ENCODE data around the gene APOL2.
"Not testable (repeated sequence)": the region's sequence is repeated elsewhere in the genome, so short reads cannot be mapped to it uniquely, and the experiment has no call there.

Gene APOL2

GRCh38 chr22:36211237-36211861 is 28.0 kb downstream of the APOL2 start:
- CTCF ChIA-PET: interaction anchor here (0.6 to 1.9 kb wide), 9 partner anchors 10 to 275 kb away, joined by 3 to 8 read pairs (median 4); partner anchors contain the start of gene APOL2
- DNase-seq (ENCODE audit: low read depth, low spot score): no peak
- TF ChIP-seq CTCF (IDR thresholded peaks at IDR 0.05; ENCODE audit: insufficient read depth, low read length, missing control alignments): no peak
- POLR2A ChIA-PET: no interaction called here
- H3K4me3 ChIP-seq (ENCODE audit: low read depth, low read length): no peak overlapping the region

- DNase-seq (ENCODE audit: low read depth, low spot score): no peak
- no peak overlapping the region for H3K4me3 ChIP-seq (ENCODE audit: low read depth, low read length)
- ChIA-PET POLR2A (no interaction called here), CTCF (interaction anchor here (0.6 to 1.5 kb wide), 2 partner anchors 16 to 25 kb away, joined by 3 to 5 read pairs; no protein-coding TSS in a partner anchor)
- TF ChIP-seq CTCF (IDR thresholded peaks at IDR 0.05; ENCODE audit: insufficient read depth, low read length, missing control alignments): no peak
Observed at GRCh38 chr22:36210224-36210623, 29.1 kb downstream of the APOL2 start.

- H3K4me3 ChIP-seq (ENCODE audit: low read depth, low read length); CTCF ChIA-PET; DNase-seq (ENCODE audit: low read depth, low spot score); POLR2A ChIA-PET: not testable (repeated sequence)
Observed at GRCh38 chr22:36209488-36209908, 29.8 kb downstream of the APOL2 start.

- POLR2A ChIA-PET: no interaction called here
- no peak overlapping the region for H3K4me3 ChIP-seq (ENCODE audit: low read depth, low read length)
- no peak for DNase-seq (ENCODE audit: low read depth, low spot score)
- CTCF ChIA-PET: interaction anchor here (0.8 to 1.4 kb wide), 7 partner anchors 8 to 277 kb away, joined by 3 to 4 read pairs (median 3); no protein-coding TSS in a partner anchor
- no peak for TF ChIP-seq CTCF (IDR thresholded peaks at IDR 0.05; ENCODE audit: insufficient read depth, low read length, missing control alignments)
Observed at GRCh38 chr22:36208914-36209313, 30.4 kb downstream of the APOL2 start.

- no peak overlapping the region for H3K4me3 ChIP-seq (ENCODE audit: low read depth, low read length)
- no peak for DNase-seq (ENCODE audit: low read depth, low spot score)
- ChIA-PET POLR2A (no interaction called here), CTCF (interaction anchor here (0.8 to 1.4 kb wide), 7 partner anchors 8 to 278 kb away, joined by 3 to 4 read pairs (median 3); no protein-coding TSS in a partner anchor)
- TF ChIP-seq CTCF (IDR thresholded peaks at IDR 0.05; ENCODE audit: insufficient read depth, low read length, missing control alignments): no peak
Observed at GRCh38 chr22:36208162-36208765, 31.1 kb downstream of the APOL2 start.

- ChIA-PET POLR2A (no interaction called here), CTCF (interaction anchor here (1.2 to 1.5 kb wide), 2 partner anchors 14 to 280 kb away, joined by 3 to 5 read pairs; no protein-coding TSS in a partner anchor)
- TF ChIP-seq CTCF (IDR thresholded peaks at IDR 0.05; ENCODE audit: insufficient read depth, low read length, missing control alignments): no peak
- H3K4me3 ChIP-seq (ENCODE audit: low read depth, low read length): no peak overlapping the region
- DNase-seq (ENCODE audit: low read depth, low spot score): no peak
Observed at GRCh38 chr22:36206255-36206654, 33.1 kb downstream of the APOL2 start.

- CTCF ChIA-PET: interaction anchor here (0.9 kb wide), 1 partner anchor 28 kb away, joined by 4 read pairs; no protein-coding TSS in a partner anchor
- POLR2A ChIA-PET; H3K4me3 ChIP-seq (ENCODE audit: low read depth, low read length); DNase-seq (ENCODE audit: low read depth, low spot score): not testable (repeated sequence)
Observed at GRCh38 chr22:36205573-36205972, 33.8 kb downstream of the APOL2 start.

Measured in AG04449 (cell line).